GM06990 (cell line): ENCODE results near the gene PPP1R12B.
"Not testable (repeated sequence)": the region's sequence is repeated elsewhere in the genome, so short reads cannot be mapped to it uniquely, and the experiment has no call there.

Experiments used
- DNase-seq: peaks from one replicate; pipeline ENCODE4 v3.0.0-alpha.2; 2011; ENCODE audit not compliant: insufficient read length; ENCODE audit errors: extremely low read depth
- H3K27me3 ChIP-seq: replicated peaks from 2 replicates; pipeline ENCODE4 v1.6.0; 2011; ENCODE audit warnings: low read length; ENCODE audit not compliant: control insufficient read depth, insufficient read depth
- H3K36me3 ChIP-seq: 2 replicates; pipeline ENCODE4 v1.5.1; 2011; ENCODE audit warnings: low read length; ENCODE audit not compliant: control insufficient read depth, insufficient read depth
- H3K4me3 ChIP-seq: replicated peaks from 2 replicates; pipeline ENCODE4 v1.5.1; 2011; ENCODE audit warnings: low read depth, mild to moderate bottlenecking, control low read depth, low read length
- CTCF ChIP-seq: IDR thresholded peaks from 2 replicates; pipeline ENCODE4 v1.5.1; 2011; ENCODE audit warnings: low read length, control low read depth, mild to moderate bottlenecking, inconsistent platforms; ENCODE audit not compliant: insufficient read depth, poor library complexity, severe bottlenecking

Gene PPP1R12B

GRCh38 chr1:202578001-202578504 is 229.6 kb downstream of the PPP1R12B start:
- Histone ChIP-seq H3K4me3 (no peak overlapping the region), H3K27me3 (no peaks in the 10 kb centered on the region), H3K36me3 (no peaks in the 10 kb centered on the region)
- DNase-seq: no peak
- TF ChIP-seq CTCF: no peak

GRCh38 chr1:202578565-202578964 is 230.1 kb downstream of the PPP1R12B start:
- DNase-seq: no peak
- Histone ChIP-seq H3K4me3 (no peak overlapping the region), H3K27me3 (no peaks in the 10 kb centered on the region), H3K36me3 (no peaks in the 10 kb centered on the region)
- TF ChIP-seq CTCF: no peak

GRCh38 chr1:202579806-202580205 is 231.3 kb downstream of the PPP1R12B start:
- TF ChIP-seq CTCF: no peak
- no peak overlapping the region for H3K4me3 ChIP-seq
- no peaks in the 10 kb centered on the region for H3K36me3 ChIP-seq
- no peak for DNase-seq
- no peaks in the 10 kb centered on the region for H3K27me3 ChIP-seq

GRCh38 chr1:202580619-202581018 is 232.1 kb downstream of the PPP1R12B start:
- no peaks in the 10 kb centered on the region for H3K36me3 ChIP-seq
- no peak overlapping the region for H3K4me3 ChIP-seq
- H3K27me3 ChIP-seq: no peaks in the 10 kb centered on the region
- TF ChIP-seq CTCF: no peak
- no peak for DNase-seq

- H3K27me3 ChIP-seq, DNase-seq, H3K36me3 ChIP-seq, H3K4me3 ChIP-seq: not testable (repeated sequence)
Observed at GRCh38 chr1:202582350-202582749, 233.9 kb downstream of the PPP1R12B start.

GRCh38 chr1:202584707-202585589 is 236.4 kb downstream of the PPP1R12B start:
- Histone ChIP-seq H3K4me3 (no peak overlapping the region), H3K27me3 (no peaks in the 10 kb centered on the region), H3K36me3 (no peaks in the 10 kb centered on the region)
- TF ChIP-seq CTCF: no peak
- no peak for DNase-seq
